ENCODE data around the gene CTBP1. TPM values are rescaled to one million over a fixed set of nuclear protein-coding genes. Genes with fewer than 3 reads are reported as not detected.
"Not testable (repeated sequence)": the region's sequence is repeated elsewhere in the genome, so short reads cannot be mapped to it uniquely, and the experiment has no call there.

CTBP1 gene
- 100 to 1,000 TPM; 109 to 113 TPM for total RNA-seq
- long read RNA-seq, donor 1, transcript CTBP1-201 (9 exons, 2,297 nt), result minor isoform, 12 of 100 reads
- long read RNA-seq, donor 1, transcript CTBP1-203 (10 exons, 2,467 nt), result major isoform, 23 of 100 reads
- long read RNA-seq, donor 1, partial matches to known transcripts, result 9 of 100 reads
- long read RNA-seq, donor 1, other reads (novel, unspliced or antisense), result 56 of 100 reads
- long read RNA-seq, donor 2, partial matches to known transcripts, result 45 of 79 reads
- long read RNA-seq, donor 2, other reads (novel, unspliced or antisense), result 30 of 79 reads

GRCh38 chr4:1248245-1249147, at the start of gene CTBP1:
Gene CTBP1, minus strand, starts transcription at chr4:1249130. Its CDS starts 7,799 bp downstream, at chr4:1241331.
- DNase-seq (ENCODE audit: low spot score), result peak; percentile 95
- intact Hi-C loops (cut with DNase I), result loop anchor here in 1 of 2 donors (2.0 to 10.0 kb wide), 2 partner anchors 84 to 98 kb away; partner anchors contain the start of gene UVSSA

GRCh38 chr4:1298461-1298860, 49.5 kb upstream of the CTBP1 start:
- intact Hi-C loops (cut with DNase I), result no loop called here
- DNase-seq (ENCODE audit: low spot score), result peak; percentile 36

GRCh38 chr4:1297456-1298325, 48.8 kb upstream of the CTBP1 start:
- intact Hi-C loops (cut with DNase I), result no loop called here
- DNase-seq (ENCODE audit: low spot score), result peak; percentile 76

- DNase-seq (ENCODE audit: low spot score), result peak; percentile 80
- intact Hi-C loops (cut with DNase I), result no loop called here
Measured at GRCh38 chr4:1297023-1297395, 48.1 kb upstream of the CTBP1 start.

GRCh38 chr4:1296324-1297022, 47.5 kb upstream of the CTBP1 start:
- intact Hi-C loops (cut with DNase I), result no loop called here
- DNase-seq (ENCODE audit: low spot score), result peak; percentile 57

DNA sequence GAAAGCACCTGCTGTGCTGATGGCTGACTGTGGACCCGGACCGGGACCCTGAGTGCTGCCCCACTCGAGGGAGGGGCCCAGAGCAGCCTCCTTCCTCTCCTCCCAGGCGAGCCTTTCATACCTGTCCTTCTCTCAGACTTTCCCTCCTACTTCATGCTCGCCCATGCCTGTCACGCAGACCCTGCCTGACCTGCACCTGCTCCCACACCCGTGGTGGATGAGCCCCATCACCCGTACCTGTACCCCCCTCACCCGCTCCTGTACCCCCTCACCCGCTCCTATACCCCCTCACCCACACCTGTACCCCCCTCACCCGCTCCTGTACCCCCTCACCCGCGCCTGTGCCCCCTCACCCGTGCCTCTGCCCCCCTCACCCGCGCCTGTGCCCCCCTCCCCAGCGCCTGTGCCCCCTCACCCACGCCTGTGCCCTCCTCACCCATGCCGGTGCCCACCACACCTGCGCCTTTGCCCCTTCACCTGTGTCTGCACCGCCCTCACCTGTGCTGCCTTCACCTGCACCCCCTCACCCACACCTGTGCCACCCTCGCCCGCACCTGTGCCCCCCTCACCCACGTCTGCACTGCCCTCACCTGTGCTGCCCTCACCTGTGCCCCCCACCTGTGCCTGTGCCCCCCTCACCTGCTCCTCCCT, 46.6 kb upstream of the CTBP1 start:
- intact Hi-C loops (cut with DNase I), result no loop called here
- DNase-seq (ENCODE audit: low spot score), result peak; percentile 68

GRCh38 chr4:1294891-1295290, 46.0 kb upstream of the CTBP1 start:
- peak; percentile 67 for DNase-seq (ENCODE audit: low spot score)
- intact Hi-C loops (cut with DNase I), result no loop called here

DNA sequence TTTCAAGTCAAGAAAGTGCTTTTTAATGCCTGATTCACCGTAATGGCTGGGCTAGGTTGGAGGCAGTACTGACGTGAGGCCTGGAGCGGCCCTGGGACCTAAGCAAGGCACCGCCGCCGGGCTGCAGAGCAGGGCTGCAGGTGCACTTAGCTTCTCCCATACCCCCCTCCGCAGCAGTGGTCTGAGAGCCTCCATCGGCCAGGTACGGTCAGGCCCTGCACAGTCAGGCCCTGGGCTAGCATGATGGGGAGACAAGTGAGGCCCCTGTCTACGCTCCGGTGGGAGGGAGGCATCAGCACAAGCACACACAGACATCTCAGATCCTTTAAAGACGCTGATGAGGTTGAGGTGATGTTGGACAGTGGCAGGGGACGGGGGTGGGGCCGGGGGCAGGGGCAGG, 45.5 kb upstream of the CTBP1 start:
- intact Hi-C loops (cut with DNase I), result no loop called here
- DNase-seq (ENCODE audit: low spot score), result peak; percentile 62

GRCh38 chr4:1293991-1294390, 45.1 kb upstream of the CTBP1 start:
- peak; percentile 89 for DNase-seq (ENCODE audit: low spot score)
- intact Hi-C loops (cut with DNase I), result no loop called here

- intact Hi-C loops (cut with DNase I), result no loop called here
- no peak for DNase-seq (ENCODE audit: low spot score)
Measured at GRCh38 chr4:1293531-1293941, 44.6 kb upstream of the CTBP1 start.

DNA sequence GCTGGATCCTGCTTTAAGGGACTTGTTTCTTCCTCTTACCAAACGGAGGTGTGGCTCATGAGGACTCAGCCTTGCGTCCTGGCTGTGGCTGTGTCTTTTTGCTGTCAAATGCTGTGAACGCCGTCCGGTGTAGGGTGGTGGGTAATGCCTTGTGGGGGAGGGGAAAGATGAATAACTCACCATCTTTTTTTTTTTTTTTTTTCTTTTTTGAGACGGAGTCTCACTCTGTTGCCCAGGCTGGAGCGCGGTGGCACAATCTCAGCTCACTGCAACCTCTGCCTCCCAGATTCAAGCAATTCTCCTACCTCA, 43.7 kb upstream of the CTBP1 start:
- DNase-seq (ENCODE audit: low spot score), result peak; percentile 68
- intact Hi-C loops (cut with DNase I), result not testable (repeated sequence)

DNA sequence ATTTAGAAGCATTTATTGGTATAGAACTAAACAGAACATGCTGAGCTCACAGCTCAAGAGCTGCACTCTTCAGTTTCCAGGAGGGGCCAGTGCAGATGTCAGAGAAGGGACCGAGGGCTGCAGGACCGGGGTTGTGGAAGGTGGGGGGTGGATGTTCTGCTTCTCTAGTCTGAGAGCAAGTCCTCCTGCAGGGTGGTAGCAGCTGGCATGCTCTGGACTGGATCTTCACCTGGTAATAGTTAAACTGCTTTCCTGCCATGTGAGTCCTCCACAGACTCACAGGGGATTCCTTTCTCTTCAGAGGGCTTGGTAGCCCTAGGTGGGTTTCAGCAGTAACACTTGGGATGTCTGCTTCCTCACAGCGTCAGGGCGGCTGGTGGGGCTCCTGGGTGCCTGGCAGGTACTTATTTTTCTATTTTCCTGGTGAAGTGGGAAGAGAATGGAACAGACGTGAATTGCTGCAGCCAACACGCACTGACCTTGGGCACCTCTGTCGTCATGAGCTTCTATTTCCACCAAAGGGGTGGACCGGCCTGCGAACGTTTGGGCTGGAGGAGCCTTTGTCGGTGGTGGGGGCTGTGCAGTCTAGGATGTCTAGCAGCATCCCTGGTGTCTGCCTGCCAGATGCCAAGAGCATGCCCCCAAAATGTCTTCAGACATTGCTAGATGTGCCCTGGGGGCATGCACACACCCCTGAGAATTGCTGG, 43.2 kb upstream of the CTBP1 start:
- no peak for DNase-seq (ENCODE audit: low spot score)
- intact Hi-C loops (cut with DNase I), result no loop called here

DNA sequence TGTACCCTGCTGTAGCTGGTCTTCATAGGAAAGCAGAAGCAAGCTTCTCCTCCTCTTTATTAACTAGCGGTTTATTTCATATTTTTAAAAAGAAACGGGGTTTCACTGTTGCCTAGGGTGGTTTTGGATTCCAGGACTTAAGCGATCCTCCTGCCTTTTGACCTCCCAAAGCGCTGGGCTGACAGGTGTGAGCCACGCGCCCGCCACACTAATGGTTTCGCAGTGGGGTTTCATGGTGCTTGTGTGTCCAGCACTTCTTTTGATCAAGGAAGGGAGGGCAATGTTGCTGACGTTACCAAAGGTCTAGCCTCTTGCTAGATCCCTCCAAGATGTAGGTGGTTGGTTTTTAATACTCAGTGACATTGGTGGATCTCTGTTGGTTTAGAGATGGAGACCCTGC, 42.2 kb upstream of the CTBP1 start:
- DNase-seq (ENCODE audit: low spot score), result no peak
- intact Hi-C loops (cut with DNase I), result no loop called here

DNA sequence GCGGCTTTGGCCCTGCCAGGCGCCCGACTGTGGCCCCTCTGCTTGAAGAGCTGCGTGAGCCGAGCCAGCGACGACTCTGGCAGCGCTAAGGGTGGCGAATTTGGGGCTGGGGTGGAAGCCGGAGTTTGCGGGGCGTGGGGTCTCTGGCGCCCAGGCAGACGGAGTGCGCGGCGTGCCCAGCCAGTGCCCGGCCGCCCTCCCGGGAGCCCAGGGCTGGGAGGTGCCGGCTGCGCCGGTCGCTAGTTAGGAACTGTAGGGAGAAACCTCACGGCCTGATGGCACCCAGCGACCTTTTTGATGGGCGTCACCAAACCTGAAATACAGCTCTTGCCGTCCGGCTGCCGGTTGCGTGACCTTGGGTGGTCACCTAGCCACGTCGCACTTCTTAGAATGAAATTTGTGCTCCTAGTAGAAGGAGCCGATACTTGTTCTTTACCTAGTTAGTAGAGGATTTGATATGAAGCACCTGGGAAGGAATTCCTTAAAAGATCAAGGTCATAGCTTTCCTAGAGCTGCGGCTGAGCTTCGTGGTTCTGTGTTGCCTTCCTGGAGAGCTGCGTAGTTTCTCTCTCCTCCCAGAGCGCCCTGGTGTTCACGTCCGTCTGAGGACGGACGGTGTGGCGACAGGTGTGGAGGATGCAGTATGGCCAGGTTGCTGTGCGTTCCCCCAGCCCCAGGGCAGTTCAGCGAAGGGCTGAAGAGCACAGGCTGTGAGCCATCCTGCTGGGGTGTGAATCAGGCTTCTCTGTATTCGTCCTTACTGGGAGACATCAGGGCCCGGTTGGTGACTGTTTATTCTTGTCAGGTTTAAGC, 41.4 kb upstream of the CTBP1 start:
- intact Hi-C loops (cut with DNase I), result no loop called here
- DNase-seq (ENCODE audit: low spot score), result no peak

DNA sequence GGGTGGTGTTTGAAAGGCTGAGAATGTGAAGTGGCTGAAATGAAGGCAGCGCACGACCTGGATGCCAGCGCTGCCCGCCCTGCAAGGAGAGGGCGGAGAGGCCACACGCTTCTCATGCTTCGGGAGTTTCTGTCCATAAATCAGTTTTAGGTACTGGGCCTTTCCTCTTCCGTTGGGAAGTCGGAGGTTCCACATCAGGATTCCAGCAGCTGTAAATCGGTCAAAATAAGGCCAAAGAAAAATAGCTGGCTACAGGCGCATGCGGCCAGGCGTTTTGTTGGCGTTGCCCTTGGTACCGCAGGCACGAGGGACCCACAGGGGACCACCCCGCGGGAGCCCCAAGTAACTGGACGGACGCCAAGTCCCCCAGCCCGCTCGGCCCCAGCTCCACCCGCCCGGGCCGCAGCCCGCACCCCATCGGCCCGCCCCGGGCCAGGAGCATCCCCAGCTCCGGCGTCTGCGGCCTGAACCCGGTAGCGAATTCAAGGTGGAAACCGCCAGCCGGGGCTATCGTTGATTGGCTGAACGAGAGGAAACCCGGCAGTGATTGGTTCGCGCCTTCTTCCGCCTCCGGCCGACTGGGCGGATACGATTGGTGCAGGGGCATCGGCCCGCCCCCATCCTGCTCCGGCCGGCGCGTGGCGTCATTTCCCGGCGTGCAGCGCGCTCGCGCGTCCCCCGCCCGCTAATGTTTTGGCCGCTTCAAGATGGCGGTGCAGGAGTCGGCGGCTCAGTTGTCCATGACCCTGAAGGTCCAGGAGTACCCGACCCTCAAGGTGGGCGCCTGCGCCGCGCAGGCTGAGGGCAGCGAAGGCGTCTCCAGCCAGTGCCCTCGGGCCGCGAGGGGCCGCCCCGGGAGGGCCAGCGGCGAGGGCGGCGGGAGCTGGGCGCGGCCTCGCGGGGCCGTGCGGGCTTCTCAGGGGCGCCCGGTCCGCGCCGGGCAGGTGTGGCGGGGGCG, 40.6 kb upstream of the CTBP1 start, which contains the start of gene MAEA:
MAEA (plus strand) TSS at position 685 of the 958 bp plus-strand sequence; CDS start at position 708, 23 bp downstream.
- intact Hi-C loops (cut with DNase I), result loop anchor here in 1 of 2 donors (5.0 kb wide), 1 partner anchor 37 kb away; no protein-coding TSS in a partner anchor
- DNase-seq (ENCODE audit: low spot score), result peak; percentile 99

GRCh38 chr4:1288786-1289185, 39.9 kb upstream of the CTBP1 start:
- intact Hi-C loops (cut with DNase I), result loop anchor here in 1 of 2 donors (5.0 kb wide), 1 partner anchor 36 kb away; no protein-coding TSS in a partner anchor
- no peak for DNase-seq (ENCODE audit: low spot score)

Measured in posterior vena cava (tissue), 2 donors.